ENCODE results near the gene TEAD1. TPM values are rescaled to one million over a fixed set of nuclear protein-coding genes. Genes with fewer than 3 reads are reported as not detected.

TEAD1 gene
- total RNA-seq, 2 donors from 2014 or later = 76.4 to 94.4 TPM

DNA sequence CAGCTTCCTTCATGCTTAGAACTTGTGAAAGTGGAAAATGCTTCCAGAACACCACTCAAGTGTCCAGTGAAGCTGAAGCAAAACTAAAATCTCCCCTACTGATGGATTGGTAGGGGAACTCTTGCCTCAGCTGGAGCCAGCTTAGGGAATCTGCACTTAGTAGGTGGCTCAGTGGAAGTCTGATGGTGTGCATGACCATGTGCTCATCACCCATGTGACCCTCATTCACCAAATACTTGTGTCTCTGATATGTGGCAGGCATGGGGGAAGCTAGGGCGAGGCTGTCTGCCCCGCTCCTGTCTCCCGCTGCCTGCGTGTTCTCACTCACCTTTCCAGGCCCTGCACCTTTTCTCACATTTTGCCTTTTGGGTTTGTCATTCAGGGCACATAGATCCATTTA, 7.2 kb downstream of the TEAD1 start:
- Mint-ChIP-seq H3K4me3 (peak overlapping the region; percentile 56), H3K9me3 (no peaks in the 10 kb centered on the region)
- peak overlapping the region; percentile 95 for H3K4me3 ChIP-seq (ENCODE audit: low read length)

DNA sequence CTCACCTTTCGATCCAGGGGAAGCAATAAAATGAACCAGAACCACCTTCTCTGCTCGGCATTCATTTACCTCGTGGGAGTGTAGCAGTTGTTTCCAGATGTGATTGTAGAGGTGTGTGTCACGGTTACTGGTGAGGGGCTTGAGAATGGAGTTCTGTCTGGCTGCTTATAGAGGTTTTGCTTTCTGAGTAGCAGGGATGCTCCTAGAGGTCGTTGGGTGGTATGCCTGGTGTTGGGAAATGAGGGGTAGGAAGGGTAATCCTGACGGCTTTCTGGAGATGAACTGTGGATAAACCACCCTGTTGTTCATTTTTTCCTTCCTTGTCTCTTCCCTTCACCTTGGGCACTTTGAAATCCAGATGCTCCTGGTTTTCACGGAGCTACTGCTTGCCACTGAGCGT, 8.1 kb downstream of the TEAD1 start:
- H3K27ac Mint-ChIP-seq = peak overlapping the region; percentile 31

More for the DNA sequence above, 7.2 kb downstream of the TEAD1 start:
- WGBS, 2 experiments (ENCODE audit: insufficient coverage in 1 of 2, insufficient read length in 1 of 2) = 87 to 94% methylated on average over 4 of the region's 4 CpGs
- H3K9ac ChIP-seq (ENCODE audit: extremely low read depth, low read length, poor library complexity, severe bottlenecking) = no peak overlapping the region
- H3K36me3 ChIP-seq (ENCODE audit: control insufficient read depth, insufficient read depth, low read length) = peaks cover 16% of the 10 kb centered on the region
- H3K4me1 ChIP-seq (ENCODE audit: control insufficient read depth, insufficient read depth, low read length) = peaks cover 36% of the 10 kb centered on the region
- TF ChIP-seq, protein P1, sequence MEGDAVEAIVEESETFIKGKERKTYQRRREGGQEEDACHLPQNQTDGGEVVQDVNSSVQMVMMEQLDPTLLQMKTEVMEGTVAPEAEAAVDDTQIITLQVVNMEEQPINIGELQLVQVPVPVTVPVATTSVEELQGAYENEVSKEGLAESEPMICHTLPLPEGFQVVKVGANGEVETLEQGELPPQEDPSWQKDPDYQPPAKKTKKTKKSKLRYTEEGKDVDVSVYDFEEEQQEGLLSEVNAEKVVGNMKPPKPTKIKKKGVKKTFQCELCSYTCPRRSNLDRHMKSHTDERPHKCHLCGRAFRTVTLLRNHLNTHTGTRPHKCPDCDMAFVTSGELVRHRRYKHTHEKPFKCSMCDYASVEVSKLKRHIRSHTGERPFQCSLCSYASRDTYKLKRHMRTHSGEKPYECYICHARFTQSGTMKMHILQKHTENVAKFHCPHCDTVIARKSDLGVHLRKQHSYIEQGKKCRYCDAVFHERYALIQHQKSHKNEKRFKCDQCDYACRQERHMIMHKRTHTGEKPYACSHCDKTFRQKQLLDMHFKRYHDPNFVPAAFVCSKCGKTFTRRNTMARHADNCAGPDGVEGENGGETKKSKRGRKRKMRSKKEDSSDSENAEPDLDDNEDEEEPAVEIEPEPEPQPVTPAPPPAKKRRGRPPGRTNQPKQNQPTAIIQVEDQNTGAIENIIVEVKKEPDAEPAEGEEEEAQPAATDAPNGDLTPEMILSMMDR (conservative IDR thresholded peaks at IDR 0.05) = no peak
- peaks cover 91% of the 10 kb centered on the region for H3K4me1 Mint-ChIP-seq
- H3K36me3 Mint-ChIP-seq (ENCODE audit: low read depth) = peaks cover 9% of the 10 kb centered on the region
- H3K9me3 ChIP-seq (ENCODE audit: control insufficient read depth, low read length) = no peaks in the 10 kb centered on the region
- peak overlapping the region; percentile 96 for H3K27ac ChIP-seq (ENCODE audit: low read depth, low read length)
- H3K27me3 ChIP-seq (ENCODE audit: control insufficient read depth, insufficient read depth, low read length, poor library complexity, severe bottlenecking) = no peaks in the 10 kb centered on the region
- H3K27ac Mint-ChIP-seq = peak overlapping the region; percentile 31
- H3K27me3 Mint-ChIP-seq (ENCODE audit: insufficient read depth) = no peaks in the 10 kb centered on the region
- no peak for DNase-seq

DNA sequence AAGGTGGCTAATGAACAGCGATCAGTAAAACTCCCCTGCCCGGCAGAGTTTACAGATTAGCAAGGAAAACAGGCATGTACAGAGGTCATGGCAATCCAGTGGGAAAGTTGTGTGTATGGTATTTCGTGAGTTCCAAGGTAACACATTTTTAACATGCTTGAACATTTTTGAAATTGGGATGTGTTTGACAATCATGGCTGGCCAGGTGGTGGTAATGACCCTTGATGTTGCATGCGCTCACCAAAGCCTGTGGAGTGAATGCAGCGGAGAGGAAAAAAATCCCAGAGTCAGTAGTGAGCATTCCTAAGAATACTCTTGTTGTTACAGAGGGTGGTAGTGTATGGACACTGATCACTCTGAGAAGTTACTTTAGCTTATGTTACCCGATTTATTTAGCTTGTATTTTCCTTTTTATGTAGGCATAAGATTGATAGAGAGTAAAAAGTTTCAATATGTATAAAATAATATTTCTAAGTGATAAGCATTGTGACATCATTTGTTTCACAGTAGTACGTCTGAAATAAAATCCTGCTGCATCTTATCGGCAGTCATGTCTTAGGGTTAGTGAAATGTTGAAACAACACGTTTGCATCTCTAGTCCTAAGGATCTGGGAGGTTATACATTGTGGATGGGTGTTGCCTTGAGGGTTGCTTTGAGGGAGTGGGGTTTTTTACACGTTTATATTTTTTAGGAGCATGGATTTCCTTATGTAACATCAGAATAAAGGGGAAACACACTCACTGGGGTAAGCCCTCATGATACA, 8.7 kb downstream of the TEAD1 start:
- Histone ChIP-seq H3K9ac (ENCODE audit: extremely low read depth, low read length, poor library complexity, severe bottlenecking) (no peak overlapping the region), H3K9me3 (ENCODE audit: control insufficient read depth, low read length) (no peaks in the 10 kb centered on the region), H3K4me1 (ENCODE audit: control insufficient read depth, insufficient read depth, low read length) (peaks cover 39% of the 10 kb centered on the region), H3K36me3 (ENCODE audit: control insufficient read depth, insufficient read depth, low read length) (peaks cover 15% of the 10 kb centered on the region), H3K4me3 (ENCODE audit: low read length) (no peak overlapping the region), H3K27ac (ENCODE audit: low read depth, low read length) (no peak overlapping the region), H3K27me3 (ENCODE audit: control insufficient read depth, insufficient read depth, low read length, poor library complexity, severe bottlenecking) (no peaks in the 10 kb centered on the region)
- no peaks in the 10 kb centered on the region for H3K27me3 Mint-ChIP-seq (ENCODE audit: insufficient read depth)
- no peak for DNase-seq
- no peaks in the 10 kb centered on the region for H3K9me3 Mint-ChIP-seq
- H3K27ac Mint-ChIP-seq = peak overlapping the region; percentile 31
- WGBS, 2 experiments (ENCODE audit: insufficient coverage in 1 of 2, insufficient read length in 1 of 2) = 86 to 89% methylated on average over 8 to 10 of the region's 10 CpGs
- TF ChIP-seq, protein P1 (conservative IDR thresholded peaks at IDR 0.05) = no peak
- H3K4me3 Mint-ChIP-seq = no peak overlapping the region
- H3K4me1 Mint-ChIP-seq = peaks cover 91% of the 10 kb centered on the region
- peaks cover 9% of the 10 kb centered on the region for H3K36me3 Mint-ChIP-seq (ENCODE audit: low read depth)

More for the DNA sequence above, 8.1 kb downstream of the TEAD1 start:
- H3K4me1 Mint-ChIP-seq = peaks cover 91% of the 10 kb centered on the region
- Histone ChIP-seq H3K27me3 (ENCODE audit: control insufficient read depth, insufficient read depth, low read length, poor library complexity, severe bottlenecking) (no peaks in the 10 kb centered on the region), H3K4me1 (ENCODE audit: control insufficient read depth, insufficient read depth, low read length) (peaks cover 36% of the 10 kb centered on the region), H3K36me3 (ENCODE audit: control insufficient read depth, insufficient read depth, low read length) (peaks cover 16% of the 10 kb centered on the region), H3K4me3 (ENCODE audit: low read length) (no peak overlapping the region), H3K9ac (ENCODE audit: extremely low read depth, low read length, poor library complexity, severe bottlenecking) (no peak overlapping the region), H3K27ac (ENCODE audit: low read depth, low read length) (no peak overlapping the region), H3K9me3 (ENCODE audit: control insufficient read depth, low read length) (no peaks in the 10 kb centered on the region)
- no peaks in the 10 kb centered on the region for H3K27me3 Mint-ChIP-seq (ENCODE audit: insufficient read depth)
- no peaks in the 10 kb centered on the region for H3K9me3 Mint-ChIP-seq
- TF ChIP-seq, protein P1 (conservative IDR thresholded peaks at IDR 0.05) = peak; percentile 52
- 88 to 95% methylated on average over 3 to 8 of the region's 8 CpGs for WGBS, 2 experiments (ENCODE audit: insufficient coverage in 1 of 2, insufficient read length in 1 of 2)
- peaks cover 9% of the 10 kb centered on the region for H3K36me3 Mint-ChIP-seq (ENCODE audit: low read depth)
- no peak for DNase-seq
- no peak overlapping the region for H3K4me3 Mint-ChIP-seq
